HG02798 (cell line): ENCODE results near the gene SRBD1.

Experiments
- ATAC-seq: cut with Tn5 transposase; IDR thresholded peaks from one replicate; pipeline ENCODE4 v1.9.1; 2021; ENCODE audit warnings: mild to moderate bottlenecking; ENCODE audit not compliant: unreplicated experiment, poor library complexity

The SRBD1 gene

DNA sequence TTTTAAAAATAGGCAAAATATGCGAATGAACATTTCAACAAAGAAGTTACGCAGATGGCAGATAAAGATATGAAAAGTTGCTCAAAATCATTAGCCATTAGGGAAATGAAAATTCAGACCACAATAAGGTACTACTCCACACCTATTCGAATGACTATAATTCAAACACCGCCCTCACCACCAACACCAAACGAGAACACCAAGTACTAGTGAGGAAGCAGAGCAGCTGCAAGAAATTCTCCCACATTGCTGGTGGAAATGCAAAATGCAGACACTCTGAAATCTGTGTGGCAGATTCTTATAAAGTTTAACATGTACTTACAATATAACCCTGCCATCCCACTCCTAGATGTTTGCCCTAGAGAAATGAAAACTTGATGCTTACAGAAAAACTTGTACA, 23.2 kb upstream of the SRBD1 start:
- no peak for ATAC-seq

DNA sequence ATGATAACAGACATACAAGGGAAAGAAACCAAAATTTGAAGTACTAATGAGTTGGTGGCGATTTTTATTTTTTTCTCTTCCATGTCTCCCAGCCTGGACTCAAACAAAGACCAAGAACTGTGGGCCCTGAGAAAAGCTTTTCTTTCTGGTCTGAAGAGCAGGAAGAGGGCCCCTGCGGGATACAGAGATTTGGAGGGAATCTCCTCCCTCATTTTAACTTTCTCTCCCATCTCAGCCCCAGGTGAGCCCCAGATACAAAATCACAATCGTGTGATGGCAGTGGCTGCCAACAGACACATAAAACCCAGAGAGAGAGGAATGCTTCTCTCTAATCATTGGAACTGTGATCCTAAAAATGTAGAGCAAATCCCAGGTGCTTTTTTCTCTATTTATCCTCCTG, 20.9 kb upstream of the SRBD1 start:
- ATAC-seq: no peak

DNA sequence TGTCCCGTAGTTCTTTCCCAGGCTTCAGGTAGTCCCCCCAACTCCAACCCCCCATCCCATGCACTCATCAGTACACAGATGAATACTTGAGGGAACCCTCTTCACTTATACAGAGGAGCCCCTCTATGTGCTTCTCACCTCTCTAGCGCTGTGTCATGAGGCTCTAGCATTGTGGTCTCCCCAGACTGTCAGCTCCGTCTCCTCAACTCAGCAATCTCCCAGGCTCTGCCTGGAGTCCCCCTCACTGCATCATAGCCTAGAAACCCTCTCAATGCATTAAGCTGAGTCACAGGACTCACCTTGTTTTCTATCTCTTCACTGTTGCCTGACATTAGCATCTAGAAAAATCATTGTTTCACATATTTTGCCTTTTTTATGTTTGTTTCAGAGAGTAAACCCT, 20.3 kb upstream of the SRBD1 start:
- ATAC-seq: no peak

DNA sequence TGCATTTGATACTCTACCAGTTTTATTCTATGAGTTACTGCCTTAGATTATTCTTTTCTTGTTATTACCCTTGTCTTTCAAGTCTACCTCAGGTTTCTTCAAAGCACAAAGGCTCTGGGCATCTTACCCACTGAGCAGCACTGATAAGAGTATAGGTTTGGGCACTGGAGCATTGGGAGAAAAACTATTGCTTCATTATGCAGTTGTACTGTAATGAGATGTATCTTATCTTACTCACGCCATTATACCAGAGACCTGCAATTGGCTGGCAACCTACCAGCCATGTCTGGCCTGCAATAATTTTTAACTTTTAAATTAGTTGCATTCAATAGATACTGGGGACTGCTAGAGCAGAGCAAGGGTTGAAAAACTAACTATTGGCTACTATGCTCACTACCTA, 18.9 kb upstream of the SRBD1 start:
- ATAC-seq: no peak

DNA sequence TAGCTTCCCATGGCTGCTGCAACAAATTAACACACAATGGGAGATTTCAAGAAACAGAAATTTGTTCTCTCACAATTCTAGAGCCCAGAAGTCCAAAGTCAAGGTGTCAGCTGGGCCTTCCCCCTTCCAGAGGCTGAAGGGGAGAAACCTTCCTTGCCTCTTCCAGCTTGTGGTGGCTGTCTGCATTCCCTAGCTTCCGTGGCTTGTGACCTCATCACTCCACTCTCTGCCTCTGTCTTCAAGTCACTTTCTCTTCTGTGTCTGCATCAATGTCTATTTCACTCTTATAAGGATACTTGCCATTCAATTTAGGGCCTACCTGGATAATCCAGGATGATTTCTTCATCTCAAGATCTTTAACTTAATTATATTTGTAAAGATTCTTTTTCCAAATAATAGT, 16.8 kb upstream of the SRBD1 start:
- no peak for ATAC-seq

DNA sequence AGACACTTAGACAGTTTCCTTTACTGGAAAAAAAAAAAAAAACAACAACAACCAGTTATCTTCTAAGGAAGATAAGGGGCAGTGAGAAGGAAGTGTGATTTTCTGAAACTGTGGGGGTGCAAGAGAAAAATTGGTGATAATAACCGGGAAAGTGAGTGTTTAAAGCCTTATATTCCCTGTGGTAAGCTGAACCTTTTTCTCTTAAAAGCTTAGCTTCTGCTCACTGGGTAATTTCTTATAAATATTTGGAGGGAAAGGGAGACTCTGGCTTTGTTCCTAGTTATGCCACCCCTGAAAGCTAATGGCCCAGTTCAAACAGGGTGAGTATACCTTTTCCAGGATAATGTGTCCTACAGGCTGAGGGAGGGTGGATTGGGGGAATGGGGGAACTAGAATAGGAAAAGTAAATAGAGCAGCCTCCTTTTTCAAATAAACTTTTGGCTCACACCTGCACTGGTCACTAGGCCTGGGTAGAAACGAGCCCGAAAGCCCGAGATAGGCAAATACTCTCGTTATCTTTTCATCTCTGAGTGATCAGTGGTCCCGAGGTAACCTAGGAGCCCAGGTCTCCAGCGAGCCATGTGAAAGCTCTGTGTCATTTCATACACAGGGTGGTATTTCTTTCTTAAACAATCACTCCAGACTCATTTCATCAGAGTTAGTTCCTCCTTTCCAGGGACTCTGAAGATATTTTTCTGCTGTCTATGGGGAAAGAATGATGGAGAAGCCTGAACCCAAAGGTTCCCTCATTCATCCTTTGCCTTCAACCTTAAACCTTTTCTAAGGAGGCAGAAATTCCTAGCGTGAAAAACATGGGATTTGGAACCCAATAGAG, 15.5 kb upstream of the SRBD1 start:
- no peak for ATAC-seq

DNA sequence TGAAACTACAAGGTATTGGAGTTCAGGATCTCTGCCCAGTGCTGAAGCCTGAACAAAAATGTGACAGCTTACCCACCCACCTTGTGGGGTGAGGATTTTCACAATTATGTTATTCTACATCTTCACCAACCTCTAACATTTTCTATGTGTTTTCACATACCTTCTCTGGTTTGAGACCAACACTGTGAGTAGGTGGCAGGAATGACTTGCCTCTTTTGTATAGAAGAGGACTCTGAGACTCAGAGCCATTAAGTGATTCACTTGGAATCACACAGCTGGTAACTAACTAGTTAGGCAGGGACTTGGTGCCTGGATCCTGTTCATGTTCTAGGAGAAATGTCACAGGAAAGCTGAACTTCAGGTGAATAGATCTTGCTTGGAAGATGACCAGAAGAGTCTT, 14.8 kb upstream of the SRBD1 start:
- ATAC-seq: no peak

DNA sequence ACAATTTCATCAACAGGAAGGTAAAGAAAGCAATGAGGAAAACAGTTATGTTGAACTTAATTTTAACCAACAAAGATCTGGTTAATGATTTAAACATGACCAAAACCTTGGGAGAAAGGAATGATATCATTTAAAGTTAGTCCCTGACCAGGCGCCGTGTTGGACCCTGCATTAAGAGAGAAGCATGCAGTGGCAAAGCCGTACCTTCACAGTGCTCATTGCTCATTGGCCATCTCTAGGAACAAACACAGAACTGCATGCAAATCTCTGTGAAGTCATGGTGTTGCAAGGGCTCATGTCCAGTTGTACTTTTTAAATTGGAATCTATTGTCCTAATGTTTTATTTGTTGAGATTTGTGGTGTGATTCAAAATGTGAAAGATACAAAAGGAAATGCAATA, 12.0 kb upstream of the SRBD1 start:
- no peak for ATAC-seq

DNA sequence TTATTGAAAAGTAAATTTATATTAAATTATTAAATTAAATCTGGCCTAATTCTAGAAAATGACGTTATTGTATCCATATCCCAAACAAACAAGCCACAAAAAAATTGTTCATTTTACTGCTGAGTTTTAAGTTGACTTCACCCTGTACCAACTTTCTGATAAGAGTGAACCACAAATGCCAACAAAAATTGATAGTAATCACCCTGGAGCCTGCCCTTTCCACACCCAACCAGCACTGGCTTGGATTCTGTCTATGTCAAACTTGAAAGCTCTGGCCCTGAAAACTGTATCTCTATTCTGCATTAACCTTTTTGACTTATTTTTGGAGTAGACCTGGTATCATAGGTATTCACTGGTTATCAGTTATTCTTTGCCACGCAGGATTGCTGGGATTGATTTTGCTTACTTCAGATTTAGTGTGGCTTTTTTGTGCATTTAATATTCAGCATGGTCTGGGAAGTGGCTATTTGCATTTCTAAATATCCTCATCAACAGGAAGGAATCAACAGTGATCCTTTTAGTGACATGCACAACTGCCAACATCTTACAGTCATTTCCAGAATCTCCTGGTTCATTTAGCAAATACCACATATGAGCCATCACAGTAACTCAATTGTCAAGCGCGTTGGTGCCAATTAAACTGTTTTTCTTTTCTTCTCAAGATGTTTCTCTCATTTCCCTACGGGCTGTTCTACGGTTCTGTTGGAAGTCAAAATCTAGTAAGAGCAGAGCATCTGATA, 11.4 kb upstream of the SRBD1 start:
- ATAC-seq: no peak

DNA sequence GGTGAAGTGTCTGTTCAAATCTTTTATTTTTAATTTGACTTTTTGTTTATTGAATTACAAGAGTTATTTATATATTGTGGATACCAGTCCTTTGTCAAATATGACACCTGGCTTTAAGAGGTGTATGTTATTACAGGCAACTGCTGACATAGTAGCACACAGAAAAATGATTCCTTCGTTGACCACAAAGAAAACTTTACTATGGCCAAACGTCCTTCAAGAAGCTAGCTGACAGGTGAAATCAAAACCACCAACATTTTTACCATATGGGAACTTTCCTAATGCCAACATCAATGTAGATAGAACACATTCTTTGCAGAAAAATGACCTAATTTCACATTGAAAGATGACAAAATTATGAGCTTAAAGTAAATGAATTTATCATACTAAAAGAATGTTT, 6.4 kb upstream of the SRBD1 start:
- no peak for ATAC-seq

DNA sequence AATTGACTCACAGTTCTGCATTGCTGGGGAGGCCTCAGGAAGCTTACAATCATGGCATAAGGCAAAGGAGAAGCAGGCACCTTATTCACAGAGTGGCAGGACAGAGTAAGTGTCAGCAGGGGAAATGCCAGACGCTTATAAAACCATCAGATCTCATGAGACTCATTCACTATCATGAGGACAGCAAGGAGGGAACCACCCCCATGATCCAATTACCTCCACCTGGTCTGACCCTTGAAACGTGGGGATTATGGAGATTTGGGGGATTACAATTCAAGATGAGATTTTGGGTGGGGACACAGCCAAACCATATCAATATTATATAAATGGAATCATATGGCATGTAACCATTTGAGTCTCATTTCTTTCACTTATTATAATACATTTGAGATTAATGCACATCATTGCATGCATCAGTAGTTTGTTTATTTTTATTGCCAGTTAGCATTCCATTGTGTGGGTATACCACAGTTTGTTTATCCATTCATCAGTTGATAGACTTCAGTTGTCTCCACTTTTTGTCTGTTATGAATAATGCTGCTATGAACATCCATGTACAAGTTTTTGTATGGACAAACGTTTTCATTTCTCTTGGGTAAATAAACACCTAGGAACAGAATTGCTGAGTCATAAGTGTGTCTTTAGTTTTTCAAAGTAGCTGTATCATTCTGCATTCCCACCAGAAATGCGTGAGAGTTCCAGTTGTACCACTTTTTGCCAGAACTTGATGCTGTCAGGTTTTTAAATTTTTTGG, 5.8 kb upstream of the SRBD1 start:
- ATAC-seq: no peak

DNA sequence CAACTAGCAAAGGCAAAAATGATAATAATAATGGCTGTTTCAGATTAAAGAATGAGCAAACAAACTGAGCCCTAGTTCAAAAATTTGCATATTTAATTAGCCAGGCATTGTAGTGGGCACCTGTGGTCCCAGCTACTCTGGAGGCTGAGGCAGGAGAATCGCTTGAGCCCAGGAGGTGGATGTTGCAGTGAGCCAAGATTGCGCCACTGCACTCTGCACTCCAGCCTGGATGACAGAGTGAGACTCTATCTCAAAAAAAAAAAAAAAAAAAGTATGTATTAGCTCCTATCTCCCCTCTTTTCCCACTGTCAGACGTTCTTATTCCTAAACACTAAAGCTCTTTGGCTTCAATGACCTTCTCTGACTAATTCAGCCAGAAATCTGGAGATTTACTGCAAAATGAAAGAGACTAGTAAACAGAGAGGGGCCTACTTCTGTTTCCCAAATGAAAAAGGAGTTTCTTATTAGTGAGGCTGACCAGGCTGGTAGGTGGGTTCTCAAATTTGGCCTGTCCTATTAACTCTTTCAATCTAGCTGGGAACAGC, 3.9 kb upstream of the SRBD1 start:
- ATAC-seq: no peak

DNA sequence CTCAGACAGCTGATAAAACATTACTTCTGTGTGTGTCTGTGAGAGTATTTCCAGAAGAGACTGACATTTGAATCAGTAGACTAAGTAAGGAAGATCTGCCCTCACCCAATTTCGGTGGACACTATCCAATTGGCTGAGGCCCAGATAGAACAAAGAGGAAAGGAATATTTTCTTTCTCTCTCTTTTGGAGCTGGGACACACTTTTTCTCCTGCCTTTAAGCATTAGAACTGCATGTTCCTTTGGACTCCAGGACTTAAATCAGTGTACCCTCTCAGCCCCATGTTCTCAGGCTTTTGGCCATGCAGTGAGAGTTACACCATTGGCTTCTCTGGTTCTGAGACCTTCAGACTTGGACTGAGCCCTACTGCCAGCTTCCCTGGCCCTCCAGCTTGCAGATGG, 3.3 kb upstream of the SRBD1 start:
- ATAC-seq: no peak

DNA sequence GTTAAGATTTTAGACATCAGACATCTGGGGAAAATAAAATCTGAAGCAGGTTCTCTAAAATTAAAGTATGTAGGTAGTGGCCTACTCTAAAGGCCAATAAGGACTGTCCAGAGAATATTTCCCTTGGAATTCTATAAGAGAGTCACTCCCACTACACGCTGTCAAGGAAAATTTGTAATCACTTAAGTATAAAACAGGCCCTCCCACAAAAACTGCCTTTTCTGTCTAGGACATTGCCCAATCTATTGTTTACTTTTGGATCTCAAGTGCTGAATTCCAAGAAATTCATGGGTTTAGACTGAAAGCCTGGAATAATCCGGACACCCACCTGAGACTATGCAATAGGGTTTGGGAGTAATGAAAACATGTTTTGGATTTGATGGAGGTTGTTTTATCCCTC, 1.7 kb upstream of the SRBD1 start:
- no peak for ATAC-seq

DNA sequence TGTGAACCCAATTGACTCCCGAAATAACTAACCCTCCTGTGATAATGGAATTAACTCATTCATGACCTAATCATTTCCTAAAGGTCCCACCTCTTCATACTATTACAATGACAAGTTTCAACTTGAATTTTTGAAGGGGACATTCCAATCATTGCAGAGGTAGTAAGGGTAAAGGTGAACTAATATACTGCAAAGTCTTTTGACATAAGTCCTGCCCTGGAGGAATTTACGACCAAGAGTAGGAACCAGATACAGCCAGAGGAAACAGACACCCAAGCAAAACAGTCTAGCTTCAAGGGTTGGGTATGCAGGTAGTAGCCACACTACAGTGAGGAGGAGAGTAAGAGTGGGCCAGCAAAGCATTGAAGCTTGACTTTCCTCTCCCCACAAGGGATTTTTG, 1.2 kb upstream of the SRBD1 start:
- no peak for ATAC-seq

DNA sequence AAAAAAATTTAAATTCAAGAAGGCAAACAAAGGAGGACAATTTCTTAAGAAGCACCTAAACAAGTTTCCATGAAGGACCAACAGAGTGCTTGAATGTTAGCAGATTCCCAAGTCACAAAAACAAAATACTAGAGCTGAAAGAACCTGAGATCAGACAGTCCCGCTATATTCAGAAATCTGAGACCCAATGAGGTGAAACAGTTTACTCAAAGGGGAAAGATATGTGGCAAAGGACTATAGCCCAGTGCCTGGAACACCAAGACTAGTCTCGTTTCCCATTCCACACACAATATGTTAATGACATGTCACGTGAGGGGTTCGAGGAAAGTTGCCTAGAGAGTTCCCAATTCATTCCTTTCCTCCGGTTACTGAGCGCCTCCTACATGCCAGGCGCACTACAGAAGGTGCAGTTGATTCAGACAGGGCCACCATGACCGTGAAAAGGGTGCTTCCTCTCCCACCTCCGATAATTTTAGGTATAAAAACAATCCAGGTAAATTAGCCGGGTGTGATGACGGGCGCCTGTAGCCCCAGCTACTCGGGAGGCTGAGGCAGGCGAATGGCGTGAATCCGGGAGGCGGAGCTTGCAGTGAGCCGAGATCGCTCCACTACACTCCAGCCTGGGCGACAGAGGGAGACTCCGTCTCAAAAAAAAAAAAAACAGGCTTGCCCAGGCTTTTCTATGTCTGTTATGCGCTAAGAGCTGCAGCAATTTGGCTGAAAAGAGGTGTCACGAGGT, 617 bp downstream of the SRBD1 start:
- peak; percentile 38 for ATAC-seq

DNA sequence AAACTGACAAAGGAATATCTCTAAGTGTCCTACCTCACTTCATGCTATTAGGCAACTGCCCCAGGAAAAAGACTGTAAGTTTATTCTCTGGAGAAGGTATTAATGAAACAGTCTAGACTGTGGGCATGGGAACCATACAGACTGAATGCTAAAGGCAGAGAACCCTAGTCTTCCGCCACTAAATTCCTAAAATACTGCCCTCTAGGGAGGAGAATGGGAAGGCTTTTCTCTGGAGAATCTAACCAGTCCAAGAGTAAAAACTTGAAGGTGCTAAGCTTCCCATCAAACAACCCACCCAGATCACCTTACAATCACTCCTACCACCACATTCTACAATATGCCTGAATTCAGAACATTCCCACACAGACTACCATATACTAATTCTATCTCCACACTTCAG, 3.4 kb downstream of the SRBD1 start:
- no peak for ATAC-seq

DNA sequence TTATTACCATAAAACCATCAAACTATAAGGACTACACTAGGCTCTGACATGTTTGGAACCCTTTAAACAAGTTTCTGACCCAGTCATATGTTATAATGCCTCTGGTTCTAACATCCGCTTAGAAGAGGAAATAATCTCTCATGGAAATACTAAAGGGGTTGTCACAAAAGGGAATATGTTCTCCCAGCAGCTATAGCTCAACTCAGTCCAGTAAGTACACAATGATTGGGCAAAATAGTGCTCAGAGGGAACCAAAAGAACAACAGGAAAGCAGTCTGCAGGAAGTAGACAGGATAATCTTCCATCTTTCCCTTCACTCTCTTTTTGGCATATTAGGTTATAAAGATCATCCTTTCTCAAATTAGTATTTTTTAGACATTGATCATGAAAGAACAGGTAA, 4.3 kb downstream of the SRBD1 start:
- ATAC-seq: no peak

DNA sequence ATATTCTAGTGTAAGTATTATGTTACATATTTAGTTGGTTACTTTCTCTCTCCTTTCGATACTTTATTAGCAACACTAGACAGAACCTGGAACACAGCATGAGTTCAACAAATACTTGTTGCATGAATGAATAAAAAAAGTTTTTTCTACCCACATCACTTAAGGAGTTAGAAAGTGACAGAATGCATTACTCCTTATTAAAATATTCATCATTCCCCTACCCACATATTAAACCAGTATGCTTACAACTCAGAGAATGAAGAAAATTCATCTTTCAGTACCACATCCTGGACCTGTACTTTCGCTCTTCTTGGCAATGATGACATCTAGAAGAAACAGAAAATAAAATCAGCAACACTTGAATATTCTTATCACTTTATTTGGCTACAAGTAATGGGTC, 6.0 kb downstream of the SRBD1 start:
- no peak for ATAC-seq

DNA sequence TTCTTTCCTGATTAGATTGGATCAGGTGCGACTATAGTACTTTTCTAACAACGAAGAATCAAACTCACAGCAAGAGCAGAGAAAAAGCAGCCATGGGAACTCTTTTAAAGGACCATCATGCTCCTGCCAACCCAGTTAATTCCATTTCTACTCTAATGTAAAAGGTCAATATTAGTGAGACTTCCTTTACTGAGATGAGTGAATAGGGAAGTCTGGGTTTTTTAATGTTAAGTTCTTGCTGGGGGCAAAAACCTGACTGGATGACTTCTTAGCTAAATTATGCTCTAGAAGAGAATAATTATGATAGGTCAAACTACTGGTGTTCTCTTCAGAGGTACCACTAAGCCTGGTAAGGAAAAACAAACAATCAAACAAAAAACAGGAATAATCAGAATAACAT, 8.4 kb downstream of the SRBD1 start:
- no peak for ATAC-seq
